AG10803 (cell line): ENCODE results near the gene GNAS.

Experiments
- DNase-seq: peaks from one replicate; pipeline ENCODE4 v3.0.0; 2010; ENCODE audit warnings: low read depth
- H3K4me3 ChIP-seq: 2 replicates; pipeline ENCODE4 v1.5.1; 2011; ENCODE audit warnings: mild to moderate bottlenecking, low read length, control low read depth
- TF ChIP-seq, protein P1 (sequence below): conservative IDR thresholded peaks from 2 replicates; pipeline ENCODE4 v1.5.1; 2011; ENCODE audit warnings: mild to moderate bottlenecking, low read length, control low read depth, inconsistent platforms

GNAS gene

DNA sequence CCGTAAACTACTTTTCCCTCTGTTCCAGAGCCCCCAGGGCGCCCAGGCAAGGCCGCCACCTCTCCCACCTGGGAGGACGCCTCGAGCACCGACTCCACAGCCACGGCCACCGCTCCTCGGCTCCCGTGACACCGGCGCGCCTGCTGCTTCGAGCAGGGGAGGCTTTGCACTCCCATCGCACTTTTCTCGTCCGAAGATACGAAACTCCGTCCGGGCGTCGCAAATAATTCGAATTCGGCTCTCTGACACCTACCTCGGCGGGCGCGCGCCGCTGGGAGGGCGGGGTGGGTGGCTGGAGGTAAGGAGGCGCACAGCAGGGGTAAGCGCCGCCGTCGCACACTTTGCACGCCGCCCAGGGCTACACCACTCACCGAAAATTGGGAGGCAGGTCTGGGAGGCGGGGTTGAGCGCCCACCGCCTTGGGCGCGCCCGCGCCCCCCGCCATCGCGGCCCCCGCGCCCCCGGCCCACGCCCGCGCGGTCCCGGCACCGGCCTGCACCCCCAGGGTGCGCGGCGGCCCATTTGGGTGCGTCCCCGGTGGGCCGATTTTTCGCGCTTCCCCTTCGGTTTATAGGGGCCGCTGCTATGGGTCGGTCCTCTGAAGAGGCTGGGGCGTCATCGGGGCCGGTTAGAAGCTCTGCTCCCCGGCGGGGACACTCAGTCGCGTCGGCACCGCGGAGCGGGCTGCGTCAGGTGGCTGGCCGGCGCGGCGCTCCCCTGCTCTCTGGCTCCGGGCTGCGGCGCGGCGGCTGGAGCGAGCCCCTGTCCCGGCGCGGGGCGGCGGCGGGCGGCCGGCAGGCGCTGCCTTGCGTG, 36.2 kb downstream of the GNAS start:
- DNase-seq, result peak; percentile 81
- H3K4me3 ChIP-seq, result peak overlapping the region; percentile 78
- TF ChIP-seq, protein P1, sequence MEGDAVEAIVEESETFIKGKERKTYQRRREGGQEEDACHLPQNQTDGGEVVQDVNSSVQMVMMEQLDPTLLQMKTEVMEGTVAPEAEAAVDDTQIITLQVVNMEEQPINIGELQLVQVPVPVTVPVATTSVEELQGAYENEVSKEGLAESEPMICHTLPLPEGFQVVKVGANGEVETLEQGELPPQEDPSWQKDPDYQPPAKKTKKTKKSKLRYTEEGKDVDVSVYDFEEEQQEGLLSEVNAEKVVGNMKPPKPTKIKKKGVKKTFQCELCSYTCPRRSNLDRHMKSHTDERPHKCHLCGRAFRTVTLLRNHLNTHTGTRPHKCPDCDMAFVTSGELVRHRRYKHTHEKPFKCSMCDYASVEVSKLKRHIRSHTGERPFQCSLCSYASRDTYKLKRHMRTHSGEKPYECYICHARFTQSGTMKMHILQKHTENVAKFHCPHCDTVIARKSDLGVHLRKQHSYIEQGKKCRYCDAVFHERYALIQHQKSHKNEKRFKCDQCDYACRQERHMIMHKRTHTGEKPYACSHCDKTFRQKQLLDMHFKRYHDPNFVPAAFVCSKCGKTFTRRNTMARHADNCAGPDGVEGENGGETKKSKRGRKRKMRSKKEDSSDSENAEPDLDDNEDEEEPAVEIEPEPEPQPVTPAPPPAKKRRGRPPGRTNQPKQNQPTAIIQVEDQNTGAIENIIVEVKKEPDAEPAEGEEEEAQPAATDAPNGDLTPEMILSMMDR, result no peak

DNA sequence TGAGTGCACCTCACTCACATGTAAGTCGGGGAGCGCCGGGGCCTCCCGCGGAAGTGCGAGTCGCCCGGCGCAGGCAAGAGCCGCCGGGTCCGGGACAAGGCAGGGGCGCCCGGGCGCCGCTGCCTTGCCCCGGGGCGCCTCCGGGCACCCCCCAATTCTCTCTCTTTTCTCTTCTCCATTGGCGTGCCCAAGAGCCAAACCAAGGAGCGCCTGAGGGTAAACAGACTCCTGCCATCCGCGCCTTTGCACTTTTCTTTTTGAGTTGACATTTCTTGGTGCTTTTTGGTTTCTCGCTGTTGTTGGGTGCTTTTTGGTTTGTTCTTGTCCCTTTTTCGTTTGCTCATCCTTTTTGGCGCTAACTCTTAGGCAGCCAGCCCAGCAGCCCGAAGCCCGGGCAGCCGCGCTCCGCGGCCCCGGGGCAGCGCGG, 36.8 kb downstream of the GNAS start:
- peak overlapping the region; percentile 71 for H3K4me3 ChIP-seq
- no peak for DNase-seq
- TF ChIP-seq, protein P1, result no peak

DNA sequence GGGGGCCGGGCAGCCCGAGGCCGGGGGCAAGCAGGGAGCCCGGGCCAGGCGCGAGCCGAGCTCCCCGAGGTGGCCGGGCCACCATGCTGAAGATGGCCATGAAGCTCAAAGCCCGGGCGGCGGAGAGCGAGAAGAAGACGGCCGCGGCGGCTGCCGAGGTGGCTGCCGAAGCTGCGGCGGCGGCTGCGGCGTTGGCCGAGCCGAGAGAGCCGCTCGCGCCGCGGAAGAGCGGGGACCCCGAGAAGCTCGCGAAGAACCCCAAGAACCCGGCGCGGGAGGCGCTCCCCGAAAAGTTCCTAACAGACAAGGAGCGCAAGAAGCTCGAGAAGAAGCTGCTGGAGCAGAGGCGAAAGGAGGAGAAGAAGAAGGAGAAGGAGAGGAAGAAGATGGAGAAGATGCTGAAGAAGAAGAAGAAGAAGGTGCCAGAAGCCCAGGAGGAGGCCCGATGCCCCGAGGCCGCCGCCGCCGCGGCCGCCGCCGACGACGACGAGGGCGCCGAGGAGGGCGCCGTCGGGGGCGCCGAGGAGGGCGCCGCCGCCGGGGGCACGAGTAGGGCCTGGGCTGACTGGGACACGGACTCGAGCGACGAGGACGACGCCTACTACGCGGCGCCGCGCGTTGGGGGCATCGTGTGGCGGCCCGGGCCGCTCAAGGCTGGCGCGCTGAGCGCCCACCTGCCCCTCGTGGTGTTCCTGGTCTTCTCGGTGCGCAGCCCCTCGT, 37.4 kb downstream of the GNAS start:
- peak overlapping the region; percentile 71 for H3K4me3 ChIP-seq
- TF ChIP-seq, protein P1, result no peak
- no peak for DNase-seq

DNA sequence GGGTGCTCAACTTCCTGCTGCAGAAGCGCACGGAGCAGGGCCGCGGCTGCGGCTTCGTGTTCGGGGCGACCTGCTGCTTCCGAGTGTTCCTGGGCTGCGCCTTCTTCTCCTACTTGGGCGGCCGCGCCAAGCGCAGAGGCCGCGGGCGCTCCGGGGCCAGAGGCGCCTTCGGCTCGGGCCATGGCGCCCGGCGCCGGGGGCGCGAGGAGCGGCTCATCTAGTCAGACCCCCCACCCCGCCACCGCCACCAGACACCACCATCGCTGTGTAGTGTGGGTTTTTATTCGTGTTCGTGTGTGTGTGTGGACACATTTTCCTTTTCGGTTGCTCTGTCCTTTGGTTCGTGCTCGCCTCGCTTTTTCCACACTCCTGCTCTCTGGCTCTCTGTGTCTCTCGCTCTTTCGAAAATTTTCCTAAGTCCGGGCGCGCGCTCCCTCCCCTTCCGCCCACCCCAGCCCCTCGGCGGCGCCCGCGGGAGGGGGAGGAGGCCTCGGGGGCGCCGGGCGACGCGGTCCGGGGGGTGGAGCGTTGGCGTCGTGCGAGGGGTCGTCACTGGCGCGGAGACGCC, 38.1 kb downstream of the GNAS start:
- peak; percentile 75 for DNase-seq
- TF ChIP-seq, protein P1, result no peak
- H3K4me3 ChIP-seq, result peak overlapping the region; percentile 71

DNA sequence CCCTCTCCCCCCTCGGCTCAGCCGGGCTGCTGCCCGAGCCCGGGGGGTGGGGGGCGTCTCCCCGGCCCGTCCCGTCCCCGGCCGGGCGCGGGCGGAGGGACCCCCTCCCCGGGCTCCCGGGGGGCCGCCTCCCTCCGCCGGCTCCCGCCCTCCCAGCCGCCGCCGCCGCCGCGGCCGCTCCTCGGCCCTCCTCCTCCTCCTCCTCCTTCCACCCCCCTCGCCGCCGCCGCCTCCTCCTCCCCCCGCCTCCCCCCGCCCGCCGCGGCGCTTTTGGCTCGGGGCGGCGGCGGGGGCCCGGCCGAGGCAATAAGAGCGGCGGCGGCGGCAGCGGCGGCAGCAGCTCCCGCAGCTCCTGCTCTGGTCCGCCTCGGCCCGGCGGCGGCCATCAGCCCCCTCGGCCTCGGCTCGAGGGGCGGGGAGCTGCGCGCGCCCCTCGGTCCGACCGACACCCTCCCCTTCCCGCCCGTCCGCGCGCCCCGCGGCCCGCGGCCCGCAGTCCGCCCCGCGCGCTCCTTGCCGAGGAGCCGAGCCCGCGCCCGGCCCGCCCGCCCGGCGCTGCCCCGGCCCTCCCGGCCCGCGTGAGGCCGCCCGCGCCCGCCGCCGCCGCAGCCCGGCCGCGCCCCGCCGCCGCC, 38.7 kb downstream of the GNAS start:
- DNase-seq, result peak; percentile 76
- H3K4me3 ChIP-seq, result peak overlapping the region; percentile 77
- TF ChIP-seq, protein P1, result no peak

DNA sequence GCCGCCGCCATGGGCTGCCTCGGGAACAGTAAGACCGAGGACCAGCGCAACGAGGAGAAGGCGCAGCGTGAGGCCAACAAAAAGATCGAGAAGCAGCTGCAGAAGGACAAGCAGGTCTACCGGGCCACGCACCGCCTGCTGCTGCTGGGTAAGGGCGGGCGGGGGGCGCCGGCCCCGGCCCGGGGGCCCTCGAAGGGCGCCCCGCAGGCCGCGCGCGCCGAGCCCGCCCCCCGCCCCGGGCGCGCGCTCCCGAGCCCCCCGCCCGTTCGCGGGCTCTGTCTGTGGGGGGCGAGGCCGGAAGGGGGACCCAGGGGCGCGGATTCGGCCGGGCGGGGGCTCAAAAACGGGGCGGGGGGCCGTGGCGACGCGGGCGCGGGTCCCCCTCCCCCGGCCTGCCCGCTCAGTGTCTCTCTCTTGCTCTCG, 39.2 kb downstream of the GNAS start:
- peak overlapping the region; percentile 77 for H3K4me3 ChIP-seq
- TF ChIP-seq, protein P1, result no peak
- no peak for DNase-seq
